Epithelial cell of esophagus (primary cell): ENCODE data around the gene MT1G.
"Not testable (repeated sequence)": the region's sequence is repeated elsewhere in the genome, so short reads cannot be mapped to it uniquely, and the experiment has no call there.

Source experiments
- DNase-seq: peaks from one replicate; pipeline ENCODE4 v3.0.0; 2010; ENCODE audit warnings: low read depth
- H3K4me3 ChIP-seq: 2 replicates; pipeline ENCODE4 v1.5.1; 2011; ENCODE audit warnings: mild to moderate bottlenecking, low read length, control low read depth
- TF ChIP-seq, protein P1 (sequence below): IDR thresholded peaks from 2 replicates; pipeline ENCODE4 v1.5.1; 2011; ENCODE audit warnings: low read depth, mild to moderate bottlenecking, low read length, control low read depth, inconsistent platforms; ENCODE audit not compliant: insufficient read depth; ENCODE audit errors: missing control alignments

Gene MT1G

DNA sequence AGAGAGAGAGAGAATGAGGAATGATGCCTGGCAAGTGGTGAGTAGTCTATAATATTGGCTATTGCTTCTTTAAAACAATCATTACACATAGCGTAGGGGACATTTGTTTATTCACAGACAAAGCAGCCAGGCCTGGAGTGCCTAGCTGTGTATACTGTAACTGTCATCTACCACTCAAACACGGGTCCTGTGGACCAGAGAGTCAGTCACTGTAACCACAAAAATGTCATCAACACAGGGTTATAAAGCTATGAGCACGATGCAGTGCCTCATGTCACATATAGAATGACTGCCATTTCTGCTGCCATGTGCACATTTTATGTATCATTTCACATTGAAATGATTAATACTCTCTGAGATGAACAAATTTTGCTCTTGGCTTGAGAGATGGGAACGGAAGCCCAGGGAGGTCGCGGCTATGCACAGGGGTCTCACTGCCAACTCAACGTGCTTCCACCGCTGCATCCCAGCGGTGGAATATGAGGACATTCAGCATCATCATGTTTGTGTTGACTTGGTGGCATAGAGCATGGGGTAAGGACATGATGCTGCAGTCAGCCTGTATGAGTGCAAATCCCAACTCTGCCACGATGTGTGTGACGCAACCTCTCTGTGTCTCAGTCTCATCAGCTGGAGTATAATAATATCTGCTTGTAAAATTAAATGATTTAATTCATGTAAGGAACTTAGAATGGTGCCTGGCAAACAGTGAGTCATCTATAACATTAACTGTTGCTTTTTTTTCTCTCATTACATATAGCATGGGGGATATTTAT lies 5.1 kb upstream of the MT1G start:
- TF ChIP-seq, protein P1, sequence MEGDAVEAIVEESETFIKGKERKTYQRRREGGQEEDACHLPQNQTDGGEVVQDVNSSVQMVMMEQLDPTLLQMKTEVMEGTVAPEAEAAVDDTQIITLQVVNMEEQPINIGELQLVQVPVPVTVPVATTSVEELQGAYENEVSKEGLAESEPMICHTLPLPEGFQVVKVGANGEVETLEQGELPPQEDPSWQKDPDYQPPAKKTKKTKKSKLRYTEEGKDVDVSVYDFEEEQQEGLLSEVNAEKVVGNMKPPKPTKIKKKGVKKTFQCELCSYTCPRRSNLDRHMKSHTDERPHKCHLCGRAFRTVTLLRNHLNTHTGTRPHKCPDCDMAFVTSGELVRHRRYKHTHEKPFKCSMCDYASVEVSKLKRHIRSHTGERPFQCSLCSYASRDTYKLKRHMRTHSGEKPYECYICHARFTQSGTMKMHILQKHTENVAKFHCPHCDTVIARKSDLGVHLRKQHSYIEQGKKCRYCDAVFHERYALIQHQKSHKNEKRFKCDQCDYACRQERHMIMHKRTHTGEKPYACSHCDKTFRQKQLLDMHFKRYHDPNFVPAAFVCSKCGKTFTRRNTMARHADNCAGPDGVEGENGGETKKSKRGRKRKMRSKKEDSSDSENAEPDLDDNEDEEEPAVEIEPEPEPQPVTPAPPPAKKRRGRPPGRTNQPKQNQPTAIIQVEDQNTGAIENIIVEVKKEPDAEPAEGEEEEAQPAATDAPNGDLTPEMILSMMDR, result no peak
- peak; percentile 30 for DNase-seq

DNA sequence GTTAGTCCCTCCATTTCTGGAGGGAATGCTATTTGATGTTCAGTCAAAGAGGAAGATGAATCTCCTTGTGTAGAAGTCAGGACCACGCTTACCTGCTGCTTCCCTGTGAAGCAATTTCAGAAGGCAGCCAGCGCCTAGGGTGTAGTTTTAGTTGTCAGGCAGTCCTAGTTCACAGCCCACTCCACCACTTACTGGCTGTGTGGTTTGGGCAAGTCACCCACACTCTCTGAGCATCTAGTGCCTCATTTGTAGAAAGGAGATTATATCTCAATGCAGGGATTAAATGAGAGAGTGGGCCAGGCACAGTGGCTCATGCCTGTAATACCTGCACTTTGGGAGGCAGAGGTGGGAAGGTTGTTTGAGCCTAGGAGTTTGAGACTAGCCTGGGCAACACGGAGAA lies 4.3 kb upstream of the MT1G start:
- DNase-seq, result not testable (repeated sequence)

More for the DNA sequence above, 5.1 kb upstream of the MT1G start:
- H3K4me3 ChIP-seq, result no peak overlapping the region

DNA sequence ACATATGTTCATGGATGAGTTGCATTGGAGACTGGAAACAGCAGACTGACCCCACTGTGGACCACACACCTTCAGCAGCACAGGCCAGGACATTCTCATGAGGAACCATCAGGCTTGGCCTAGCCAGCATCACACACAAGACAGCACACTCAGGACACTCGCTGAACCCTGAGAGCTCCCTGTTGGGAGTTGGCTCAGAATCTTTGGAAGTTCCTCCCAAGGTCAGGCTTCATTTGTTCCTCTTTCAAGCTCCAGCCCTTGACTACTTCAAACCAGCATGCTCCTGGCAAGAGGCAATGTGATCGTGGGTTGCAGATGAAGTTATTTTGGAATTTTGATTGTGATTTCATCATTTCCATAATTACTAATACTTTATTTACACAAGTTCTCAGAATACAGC lies 3.8 kb upstream of the MT1G start:
- not testable (repeated sequence) for H3K4me3 ChIP-seq, DNase-seq

More for the DNA sequence above, 4.3 kb upstream of the MT1G start:
- not testable (repeated sequence) for H3K4me3 ChIP-seq

DNA sequence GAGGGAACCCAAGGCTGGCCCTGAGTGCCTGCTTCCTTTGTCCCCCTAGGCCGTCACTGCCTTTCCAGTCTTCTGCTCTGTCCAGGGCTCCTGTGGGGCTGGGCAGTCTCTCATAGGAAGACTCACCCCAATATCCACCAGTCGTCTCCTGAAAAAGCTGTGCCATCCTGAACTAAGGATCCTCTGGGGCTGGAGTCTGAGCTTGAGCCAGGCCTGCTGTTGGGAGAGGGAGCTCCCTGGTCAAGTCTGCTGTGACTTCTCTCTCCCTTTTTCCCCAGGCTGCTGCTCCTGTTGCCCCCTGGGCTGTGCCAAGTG lies 2.7 kb upstream of the MT1G start:
- no peak overlapping the region for H3K4me3 ChIP-seq
- no peak for DNase-seq
- TF ChIP-seq, protein P1, result no peak

DNA sequence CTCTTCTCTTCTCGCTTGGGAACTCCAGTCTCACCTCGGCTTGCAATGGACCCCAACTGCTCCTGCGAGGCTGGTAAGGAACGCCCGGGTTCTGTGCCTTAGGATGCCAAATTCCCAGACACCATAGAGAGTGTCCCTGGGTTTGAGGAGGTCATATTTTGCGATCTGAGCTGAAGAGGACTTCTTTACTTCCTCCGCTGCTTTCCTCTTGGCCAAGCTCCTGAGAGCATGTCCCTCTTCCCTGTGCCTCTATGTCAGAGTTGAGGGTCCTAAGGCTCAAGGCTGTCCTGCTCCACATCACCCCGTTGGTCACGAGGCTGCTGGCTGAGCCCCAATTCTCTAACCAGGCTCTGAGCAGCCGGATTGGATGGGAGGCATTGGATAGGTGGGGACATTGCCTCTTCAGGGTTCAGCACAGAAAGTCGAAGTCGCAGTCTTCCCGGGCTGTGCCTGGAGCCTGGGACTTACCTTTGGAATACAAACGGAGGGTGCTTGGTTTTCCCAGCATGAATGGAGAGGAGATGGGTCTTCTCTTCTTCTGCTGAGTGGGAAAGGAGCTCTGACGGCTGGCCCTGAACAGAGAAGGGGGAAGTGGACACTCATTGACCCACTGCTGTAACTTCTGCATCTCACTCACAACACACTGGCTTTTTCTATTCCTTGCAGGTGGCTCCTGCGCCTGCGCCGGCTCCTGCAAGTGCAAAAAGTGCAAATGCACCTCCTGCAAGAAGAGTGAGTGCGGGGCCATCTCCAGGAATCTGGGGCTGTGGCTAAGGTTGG lies 2.2 kb upstream of the MT1G start:
- TF ChIP-seq, protein P1, result no peak
- no peak overlapping the region for H3K4me3 ChIP-seq
- DNase-seq, result no peak

DNA sequence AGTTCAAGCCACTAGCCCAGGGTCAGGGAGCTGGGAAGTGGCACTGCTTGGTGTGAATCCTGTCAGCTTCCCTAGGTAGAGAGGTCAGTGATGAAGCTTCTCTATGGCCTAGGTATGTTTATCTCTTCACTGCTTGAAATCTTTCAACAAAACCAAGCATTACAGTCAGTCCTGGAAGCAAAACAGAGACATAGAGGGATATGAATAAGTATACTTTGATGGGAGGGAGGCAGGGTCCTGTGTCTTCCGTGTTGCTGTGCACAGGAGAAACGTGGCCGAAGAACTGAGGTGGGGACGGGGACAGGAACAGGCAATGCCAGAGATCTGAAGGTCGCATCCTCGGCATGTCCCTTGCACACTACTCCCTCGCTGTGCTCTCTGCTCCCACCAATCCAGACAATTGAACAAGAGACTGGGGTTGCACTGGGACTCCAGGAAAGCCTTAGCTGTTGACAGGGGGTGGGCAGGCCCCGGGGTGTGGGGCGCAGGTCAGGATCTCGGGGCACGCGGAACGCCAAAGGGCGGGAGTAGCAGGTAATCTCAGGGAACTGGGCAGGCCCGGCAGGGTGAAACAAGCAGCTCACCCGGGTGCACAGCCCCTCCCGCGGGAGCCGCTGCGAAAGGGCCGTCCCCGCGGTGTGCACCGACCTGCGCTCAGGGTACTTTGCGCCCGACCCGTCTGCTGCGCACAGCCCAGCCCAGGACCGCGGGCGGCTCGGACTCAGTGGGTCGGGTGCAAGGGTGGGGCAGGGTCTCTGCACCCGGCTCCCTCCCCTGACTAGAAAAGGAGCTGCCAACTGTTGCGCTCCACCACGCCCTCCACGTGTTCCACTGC lies 1.4 kb upstream of the MT1G start, which contains the start of gene MT1H:
Gene MT1H, plus strand, starts transcription at position 810 of the 835 bp plus-strand sequence. CDS start 71 bp downstream, outside the sequence.
- H3K4me3 ChIP-seq, result no peak within 1 kb of the TSS
- TF ChIP-seq, protein P1, result no peak
- no peak for DNase-seq

DNA sequence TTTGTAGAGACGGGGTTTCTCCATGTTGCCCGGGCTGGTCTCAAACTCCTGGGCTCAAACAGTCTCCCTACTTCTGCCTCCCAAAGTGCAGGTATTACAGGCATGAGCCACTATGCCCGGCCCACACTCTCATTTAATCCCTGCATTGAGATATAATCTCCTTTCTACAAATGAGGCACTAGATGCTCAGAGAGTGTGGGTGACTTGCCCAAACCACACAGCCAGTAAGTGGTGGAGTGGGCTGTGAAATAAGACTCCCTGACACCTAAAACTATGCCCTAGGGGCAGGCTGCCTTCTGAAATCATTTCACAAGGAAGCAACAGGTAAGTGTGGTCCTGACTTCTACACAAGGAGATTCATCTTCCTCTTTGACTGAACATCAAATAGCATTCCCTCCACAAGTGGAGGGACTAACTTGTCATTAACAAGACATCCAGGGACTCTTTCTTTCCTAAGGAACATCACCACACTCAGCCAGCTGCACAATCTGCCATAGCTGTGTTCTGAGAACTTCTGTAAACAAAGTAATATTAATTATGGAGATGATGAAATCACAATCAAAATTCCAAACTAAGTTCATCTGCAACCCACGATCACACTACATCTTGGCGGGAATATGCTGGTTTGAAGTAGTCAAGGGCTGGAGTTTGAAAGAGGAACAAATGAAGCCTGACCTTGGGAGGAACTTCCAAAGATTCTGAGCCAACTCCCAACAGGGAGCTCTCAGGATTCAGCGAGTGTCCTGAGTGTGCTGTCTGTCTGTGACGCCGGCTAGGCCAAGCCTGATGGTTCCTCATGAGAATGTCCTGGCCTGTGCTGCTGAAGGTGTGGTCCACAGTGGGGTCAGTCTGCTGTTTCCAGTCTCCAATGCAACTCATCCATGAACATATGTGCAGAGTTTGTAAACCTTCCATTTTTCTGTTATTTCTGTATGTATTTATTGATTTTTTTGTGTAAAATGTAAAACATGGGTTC lies 2.3 kb downstream of the MT1G start:
- DNase-seq, H3K4me3 ChIP-seq: not testable (repeated sequence)
